Lower leg skin (tissue), 4 donors: ENCODE measurements around the gene PPP1R12A. TPM values are rescaled to one million over a fixed set of nuclear protein-coding genes. Genes with fewer than 3 reads are reported as not detected.

ENCODE experiments used
- DNase-seq, 2 donors: peaks; one replicate each; pipeline ENCODE4 v3.0.0-alpha.2; 2019; ENCODE audit warnings: low spot score in 2 of 2
- H3K4me3 ChIP-seq: fragments of 200-600 bp; sonication (generic); 2 replicates; pipeline ENCODE4 v1.5.1; 2017; ENCODE audit warnings: mild to moderate bottlenecking, low read depth; ENCODE audit not compliant: poor library complexity, severe bottlenecking
- CTCF ChIP-seq, 3 donors: fragments of 450-650 bp; IDR thresholded peaks; one replicate each; pipeline ENCODE4 v1.5.1; 2016; ENCODE audit warnings: antibody characterized with exemption in 3 of 3, mild to moderate bottlenecking in 3 of 3, moderate library complexity in 2 of 3
- POLR2A ChIP-seq, 2 donors: fragments of 450-650 bp; IDR thresholded peaks; one replicate each; pipeline ENCODE4 v1.6.1; 2016 to 2017; ENCODE audit warnings: antibody characterized with exemption in 2 of 2, mild to moderate bottlenecking in 1 of 2, moderate library complexity in 1 of 2
- WGBS, 2 donors: methylation state at CpG; one replicate each; pipeline ENCODE4 v1.1.5; 2018; 5-methylcytosine and 5-hydroxymethylcytosine counted together
- intact Hi-C: fragments of 100-400 bp; cut with DNase I; formaldehyde crosslinking; loops from one replicate; pipeline ENCODE4 v1.15.0; 2023; ENCODE audit warnings: low total_unique reads
- total RNA-seq, 4 donors: library from RNA; depleted of rRNA; stranded (reverse); fragments of >200 nt; gene quantifications; one replicate each; pipeline ENCODE4 v1.1.0, GENCODE V29; 2016

The PPP1R12A gene
- total RNA-seq, 4 donors from 2014 or later = 47.6 to 64.1 (median 56.6) TPM

- intact Hi-C loops = no loop called here
Measured at GRCh38 chr12:79895804-79896203, 39.1 kb downstream of the PPP1R12A start.

GRCh38 chr12:79895071-79895470, 39.8 kb downstream of the PPP1R12A start:
- no peak for TF ChIP-seq CTCF (IDR thresholded peaks at IDR 0.05)
- TF ChIP-seq POLR2A (IDR thresholded peaks at IDR 0.05) = no peak
- H3K4me3 ChIP-seq = no peak overlapping the region
- intact Hi-C loops = no loop called here
- DNase-seq = no peak

More at GRCh38 chr12:79895804-79896203, 39.1 kb downstream of the PPP1R12A start:
- H3K4me3 ChIP-seq = no peak overlapping the region
- no peak for DNase-seq
- no peak for TF ChIP-seq CTCF (IDR thresholded peaks at IDR 0.05)
- no peak for TF ChIP-seq POLR2A (IDR thresholded peaks at IDR 0.05)
- 71% methylated on average over 1 of the region's 1 CpG for WGBS, 2 donors

- 75 to 76% methylated on average over 2 of the region's 2 CpGs for WGBS, 2 donors
- intact Hi-C loops = no loop called here
Measured at GRCh38 chr12:79891506-79892162, 43.3 kb downstream of the PPP1R12A start.

GRCh38 chr12:79887890-79888289, 47.0 kb downstream of the PPP1R12A start:
- 91 to 92% methylated on average over 1 of the region's 1 CpG for WGBS, 2 donors
- TF ChIP-seq POLR2A (IDR thresholded peaks at IDR 0.05) (no peak), CTCF (IDR thresholded peaks at IDR 0.05) (no peak)
- DNase-seq = no peak
- intact Hi-C loops = no loop called here
- H3K4me3 ChIP-seq = no peak overlapping the region

More at GRCh38 chr12:79891506-79892162, 43.3 kb downstream of the PPP1R12A start:
- DNase-seq = no peak
- TF ChIP-seq POLR2A (IDR thresholded peaks at IDR 0.05) = no peak
- TF ChIP-seq CTCF (IDR thresholded peaks at IDR 0.05) = no peak
- H3K4me3 ChIP-seq = no peak overlapping the region

GRCh38 chr12:79886917-79887519, 47.9 kb downstream of the PPP1R12A start:
- intact Hi-C loops = no loop called here
- WGBS, 2 donors = 64 to 77% methylated on average over 3 of the region's 3 CpGs
- no peak for TF ChIP-seq CTCF (IDR thresholded peaks at IDR 0.05)
- H3K4me3 ChIP-seq = no peak overlapping the region
- no peak for DNase-seq
